HG02623 (cell line): Measurements from ENCODE around the gene ALDH5A1.

Experiments used
- ATAC-seq: cut with Tn5 transposase; IDR thresholded peaks from one replicate; pipeline ENCODE4 v1.9.1; 2021; ENCODE audit warnings: moderate library complexity; ENCODE audit not compliant: unreplicated experiment

Gene ALDH5A1

GRCh38 chr6:24494821-24495795, at the start of gene ALDH5A1:
Gene ALDH5A1, plus strand, starts transcription at chr6:24494969. Its CDS starts 28 bp downstream, at chr6:24494997.
- peak; percentile 59 for ATAC-seq

DNA sequence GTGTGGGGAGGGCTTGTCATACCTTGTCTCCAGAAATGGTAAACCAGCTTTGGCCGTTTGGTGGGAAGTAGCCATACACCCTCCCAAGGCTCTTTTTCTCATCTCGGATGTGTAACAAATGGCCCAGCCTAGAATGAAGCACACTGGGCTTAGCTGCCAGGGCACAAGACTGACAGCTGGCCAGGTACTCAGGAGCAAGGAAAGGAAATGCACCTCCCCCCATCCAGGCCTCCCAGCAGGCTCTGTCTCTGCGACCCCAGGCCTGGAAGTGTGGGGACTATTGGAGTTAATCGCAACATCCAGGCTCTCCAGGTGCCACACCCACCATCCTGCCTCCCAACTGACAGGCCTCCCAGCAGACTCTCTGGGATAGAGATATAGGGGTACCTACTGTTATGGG, 49.1 kb upstream of the ALDH5A1 start:
- no peak for ATAC-seq

DNA sequence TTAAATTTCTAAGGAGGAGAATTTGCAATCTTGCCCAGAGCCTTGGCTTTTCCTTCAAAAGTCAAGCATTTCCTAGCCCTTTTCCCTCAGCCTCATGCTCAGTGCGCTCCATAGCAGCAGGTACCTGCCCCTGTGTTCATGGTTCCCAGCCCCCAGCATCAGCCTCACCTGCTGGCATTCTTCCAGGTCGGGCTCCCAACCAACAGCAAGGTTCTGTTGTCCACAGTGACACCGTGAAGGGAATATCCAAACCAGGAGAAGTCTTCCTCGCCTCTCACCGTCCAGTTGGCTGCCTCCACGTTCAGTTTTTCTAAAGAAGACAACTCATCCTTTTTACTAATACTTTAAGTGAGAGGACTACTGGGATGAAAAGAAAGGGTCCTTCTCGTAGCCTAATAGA, 48.1 kb upstream of the ALDH5A1 start:
- no peak for ATAC-seq

DNA sequence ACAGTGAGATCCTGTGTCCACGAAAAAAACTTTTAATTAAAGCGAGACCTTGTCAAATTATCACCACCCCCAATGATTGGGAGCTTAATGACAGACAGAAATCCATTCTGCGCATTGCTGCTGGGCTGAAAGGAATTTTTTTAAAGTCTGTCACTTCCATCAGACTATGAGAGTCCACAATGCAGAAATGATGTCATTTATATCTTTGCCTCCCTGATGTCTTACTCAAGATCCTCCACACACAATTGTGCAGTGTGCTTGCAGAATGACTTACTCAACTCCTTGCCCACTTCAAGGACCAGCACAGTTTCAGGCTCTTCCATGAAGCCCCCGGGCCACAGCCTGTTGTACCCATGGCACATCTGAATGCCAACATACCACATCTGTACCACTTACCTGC, 46.4 kb upstream of the ALDH5A1 start:
- no peak for ATAC-seq

GRCh38 chr6:24448828-24449525, 45.8 kb upstream of the ALDH5A1 start:
- no peak for ATAC-seq

DNA sequence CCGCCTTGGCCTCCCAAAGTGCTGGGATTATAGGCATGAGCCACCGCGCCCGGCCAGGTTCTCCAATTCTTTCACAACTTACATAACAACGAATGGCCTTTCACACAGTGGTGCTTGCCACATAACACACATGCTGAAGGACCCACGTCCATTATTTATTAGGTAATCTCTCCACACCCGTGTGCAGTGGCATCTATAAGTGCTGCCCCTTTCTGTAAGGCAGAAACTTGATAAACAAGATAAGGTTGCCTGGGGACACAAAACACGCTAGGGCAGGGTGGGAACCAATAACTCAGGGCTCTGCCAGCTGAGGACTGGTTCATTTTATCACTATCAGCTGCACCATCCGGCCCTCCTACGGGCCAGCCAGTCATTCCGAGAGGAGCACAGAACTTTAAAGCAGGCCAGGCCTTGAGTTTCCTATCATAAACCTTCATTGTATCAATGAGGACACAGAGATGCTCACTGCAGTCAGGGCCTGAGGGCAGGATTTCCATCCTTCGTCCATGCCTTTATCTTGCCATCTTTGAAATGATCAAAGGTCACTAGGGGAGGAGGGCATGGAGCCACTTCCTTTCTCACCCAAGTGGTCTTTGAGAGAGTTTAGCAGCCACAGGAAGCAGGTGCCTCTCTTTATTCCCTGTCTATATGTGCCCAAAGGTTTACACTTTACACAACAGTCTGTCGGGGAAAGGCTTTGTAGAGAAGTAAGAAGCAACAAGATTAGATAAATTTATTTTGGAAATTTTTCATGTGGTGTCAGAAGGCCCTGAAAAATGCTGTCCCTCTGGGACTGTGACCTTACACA, 43.0 kb upstream of the ALDH5A1 start:
- no peak for ATAC-seq

GRCh38 chr6:24453921-24454320, 40.8 kb upstream of the ALDH5A1 start:
- no peak for ATAC-seq

DNA sequence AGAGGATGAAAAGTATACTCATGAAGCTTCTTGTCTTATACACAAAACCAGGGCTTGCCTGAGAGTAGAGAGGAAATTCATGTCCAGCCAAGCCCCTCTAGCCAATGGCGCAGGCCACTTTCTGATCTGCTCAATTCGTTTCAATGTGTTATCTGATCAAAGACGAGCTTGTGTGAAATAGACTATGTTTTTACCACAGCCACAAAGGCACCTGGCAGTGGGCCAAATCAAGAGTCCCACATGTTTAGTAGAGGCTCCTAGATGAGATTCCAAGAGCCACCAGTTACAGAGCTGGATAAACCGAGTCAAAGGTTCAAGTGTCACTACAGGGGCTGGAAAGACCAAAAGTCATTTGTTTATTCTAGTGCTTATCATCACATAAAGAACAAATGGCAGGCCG, 40.3 kb upstream of the ALDH5A1 start:
- no peak for ATAC-seq

- ATAC-seq: no peak
These were observed 39.7 kb upstream of the ALDH5A1 start for GRCh38 chr6:24455061-24455460.

DNA sequence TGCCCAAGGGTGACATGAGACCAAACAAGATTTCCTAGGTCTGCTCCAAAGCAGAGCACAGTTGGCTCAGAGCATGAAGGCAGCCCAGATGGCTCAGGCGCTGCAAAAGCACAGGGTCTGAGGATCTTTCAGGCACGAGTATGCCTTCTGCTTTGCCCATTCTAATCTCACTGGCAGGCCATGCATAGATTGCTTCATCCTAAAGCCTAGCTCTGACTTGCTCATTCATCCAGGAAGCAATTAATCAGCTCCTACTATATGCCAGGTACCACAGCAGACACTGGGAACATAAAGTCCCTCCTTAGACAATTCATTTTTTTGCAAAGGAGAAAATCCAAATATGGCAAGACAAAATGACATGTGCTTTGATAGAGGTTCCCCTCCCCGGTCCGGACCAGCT, 36.6 kb upstream of the ALDH5A1 start:
- no peak for ATAC-seq

DNA sequence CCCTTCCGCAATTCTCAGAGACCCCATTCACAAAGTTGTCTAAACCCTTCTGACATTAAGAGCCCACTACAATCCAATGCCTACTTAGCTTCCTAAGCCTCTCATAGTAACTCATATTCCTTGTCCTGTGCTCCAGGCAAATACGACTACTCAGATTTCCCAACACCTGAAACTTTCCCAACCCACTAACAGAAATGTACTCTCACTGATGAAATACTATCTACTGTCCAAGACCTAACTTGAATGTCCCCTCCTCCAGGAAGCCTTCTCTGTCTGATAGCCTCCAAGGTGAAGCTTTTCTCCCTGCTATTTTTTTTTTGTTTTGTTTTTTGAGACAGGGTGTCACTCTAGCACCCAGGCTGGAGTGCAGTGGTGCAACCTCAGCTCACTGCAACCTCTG, 35.8 kb upstream of the ALDH5A1 start:
- ATAC-seq: no peak

GRCh38 chr6:24460966-24461365, 33.8 kb upstream of the ALDH5A1 start:
- no peak for ATAC-seq

- ATAC-seq: no peak
These were observed 30.3 kb upstream of the ALDH5A1 start for GRCh38 chr6:24464253-24465038.

DNA sequence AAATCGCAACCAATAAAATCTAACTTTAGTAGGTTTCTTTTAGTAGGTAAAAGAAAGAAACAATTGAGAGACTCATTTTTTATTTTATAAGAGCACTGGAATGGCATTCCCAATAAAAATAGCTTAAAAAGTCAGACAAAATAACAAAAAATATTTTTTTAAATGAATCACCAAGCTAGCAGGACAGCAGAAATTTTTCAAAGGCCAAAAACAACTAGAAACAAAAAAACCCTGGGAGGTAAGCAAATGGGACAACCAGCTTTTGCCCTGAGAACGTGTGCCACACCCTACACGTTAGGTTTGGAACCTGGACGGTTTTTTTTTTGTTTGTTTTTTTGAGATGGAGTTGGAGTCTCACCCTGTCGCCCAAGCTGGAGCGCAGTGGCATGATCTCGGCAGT, 25.0 kb upstream of the ALDH5A1 start:
- ATAC-seq: no peak

DNA sequence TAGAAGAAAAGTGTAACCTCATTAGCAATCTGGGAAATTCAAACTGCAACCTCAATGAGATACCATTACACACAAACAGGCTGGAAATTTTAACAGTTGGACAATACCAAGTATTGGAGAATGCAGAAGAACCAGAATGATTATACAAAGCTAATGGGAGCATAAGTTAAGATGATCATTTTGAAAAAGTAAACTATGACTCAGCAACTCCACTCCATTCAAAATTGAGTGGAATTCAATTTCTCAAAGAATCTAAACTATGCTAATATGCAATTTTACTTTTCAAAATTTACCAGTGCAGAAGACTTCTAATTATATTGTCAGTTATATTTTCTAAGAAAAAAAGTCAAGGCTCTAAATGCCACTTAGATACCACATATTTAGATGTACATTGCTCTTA, 22.6 kb upstream of the ALDH5A1 start:
- ATAC-seq: no peak

DNA sequence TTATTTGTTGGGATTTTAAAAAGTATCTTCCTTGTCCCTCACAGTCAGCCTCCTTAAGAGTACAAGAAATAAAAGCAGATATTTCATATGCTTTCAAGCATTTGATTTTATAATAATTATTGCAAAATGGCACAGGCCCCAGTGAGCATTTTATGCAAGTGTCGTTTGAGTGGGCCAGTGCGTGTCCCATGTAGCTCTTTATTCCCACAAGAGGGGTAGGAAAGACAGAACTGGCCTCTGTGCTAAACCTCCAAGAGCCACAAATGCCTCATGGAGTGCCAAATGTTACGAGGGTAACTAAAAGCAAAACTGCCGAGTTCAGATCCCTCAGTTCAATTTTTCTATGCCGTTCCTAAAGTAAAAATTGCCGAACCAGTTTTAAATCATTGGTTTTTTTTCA, 18.1 kb upstream of the ALDH5A1 start:
- ATAC-seq: no peak

DNA sequence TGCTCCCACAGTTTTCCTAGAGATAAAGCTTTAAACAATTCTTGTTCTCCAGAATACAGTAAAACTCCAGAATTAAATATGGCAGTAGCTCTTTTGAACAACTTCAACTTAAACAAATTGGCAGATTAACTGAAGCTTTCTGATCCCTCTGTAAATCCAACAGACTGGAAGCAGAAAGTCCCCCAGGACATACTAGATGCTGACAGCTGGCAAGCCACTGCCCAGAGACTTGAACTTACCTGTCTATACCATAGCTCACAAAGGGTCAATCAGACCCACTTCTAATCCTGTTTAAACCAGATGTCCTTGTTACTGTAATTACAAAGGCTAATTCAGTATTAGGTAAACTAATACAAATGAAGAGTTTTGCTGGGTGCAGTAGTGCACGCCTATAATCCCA, 17.7 kb upstream of the ALDH5A1 start:
- no peak for ATAC-seq

DNA sequence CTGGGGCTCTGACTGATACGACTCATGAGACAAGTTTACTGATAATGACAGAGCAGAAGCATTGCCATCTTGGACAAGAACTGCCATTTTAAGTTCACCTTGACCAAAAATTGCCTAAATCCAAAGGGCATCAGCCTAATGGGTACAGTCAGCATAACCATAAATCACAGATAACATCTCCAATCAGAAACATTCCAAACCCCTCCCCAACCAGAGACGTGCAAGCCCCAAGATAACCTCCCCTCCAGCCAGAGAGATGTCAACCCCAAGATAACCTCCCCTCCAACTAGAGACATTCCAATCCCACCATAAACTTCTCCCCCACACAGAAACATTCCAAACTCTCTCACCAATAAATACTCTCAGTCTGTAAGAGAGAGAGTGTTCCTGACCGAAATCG, 15.9 kb upstream of the ALDH5A1 start:
- ATAC-seq: no peak

DNA sequence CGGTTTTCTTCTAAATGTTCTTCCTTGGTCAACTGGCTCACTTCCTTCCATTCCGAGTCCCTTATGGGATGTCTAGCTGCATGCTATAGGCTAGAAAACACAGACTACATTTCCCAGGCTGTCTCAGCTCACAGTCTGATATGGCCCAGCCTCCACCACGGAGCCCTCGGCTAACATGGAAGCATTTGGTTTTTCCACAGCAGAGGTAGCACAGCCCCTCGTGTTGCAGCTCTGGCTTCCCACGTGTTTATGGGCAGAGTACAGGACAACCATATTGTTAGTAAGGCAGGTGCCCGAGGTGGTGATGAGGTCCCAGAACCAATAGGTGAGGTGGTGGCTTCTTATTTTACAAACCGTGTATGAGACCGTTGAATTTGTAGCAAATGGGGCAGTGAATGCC, 14.1 kb upstream of the ALDH5A1 start:
- ATAC-seq: no peak

DNA sequence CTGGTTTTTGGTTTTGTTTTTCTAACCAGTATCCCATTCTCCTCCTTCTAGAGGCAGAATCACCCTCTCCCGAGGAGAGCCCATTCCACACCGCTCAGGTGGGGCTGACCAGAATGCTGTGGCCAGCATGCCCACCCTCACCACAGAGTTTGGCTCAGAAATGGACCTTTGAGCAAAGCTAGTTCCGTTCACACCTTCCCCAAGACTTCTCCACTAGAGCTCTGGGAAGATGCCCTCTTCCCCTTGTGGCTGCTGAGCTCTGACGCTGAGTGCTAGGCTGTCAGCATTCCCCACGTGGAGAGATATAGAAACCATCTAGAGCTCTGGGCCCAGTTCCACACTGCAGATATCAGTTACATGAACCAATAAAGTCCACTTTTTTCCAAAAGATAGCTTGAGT, 13.3 kb upstream of the ALDH5A1 start:
- no peak for ATAC-seq
